Activated naive CD8-positive, alpha-beta T cell treated with anti-CD3 and anti-CD28 coated beads, Interleukin-2, amount 50 U/mL, for 16 hours (primary cell): ENCODE results near the gene OLIG1.

ENCODE experiments used
- DNase-seq: peaks from one replicate; pipeline ENCODE4 v3.0.0-alpha.2; 2020; ENCODE audit warnings: low read depth, low spot score

Gene OLIG1

DNA sequence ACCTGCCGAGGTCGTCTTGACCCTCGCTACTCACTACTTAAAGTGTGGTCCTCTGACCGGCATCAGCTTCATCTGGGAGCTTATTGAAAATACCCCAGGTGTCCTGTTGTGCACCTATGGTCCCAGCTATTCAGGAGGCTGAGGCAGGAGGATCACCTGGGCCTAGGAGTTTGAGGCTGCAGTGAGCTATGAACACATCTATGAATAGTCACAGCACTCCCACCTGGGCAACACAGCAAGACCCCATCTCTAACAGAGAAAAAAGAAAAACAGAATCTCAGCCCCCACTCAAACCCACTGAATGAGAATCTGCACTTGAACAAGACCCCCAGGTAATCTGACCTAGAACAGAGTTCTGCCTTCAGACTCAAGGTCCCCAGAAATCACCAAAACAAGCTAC is 8.7 kb upstream of the OLIG1 start:
- no peak for DNase-seq

DNA sequence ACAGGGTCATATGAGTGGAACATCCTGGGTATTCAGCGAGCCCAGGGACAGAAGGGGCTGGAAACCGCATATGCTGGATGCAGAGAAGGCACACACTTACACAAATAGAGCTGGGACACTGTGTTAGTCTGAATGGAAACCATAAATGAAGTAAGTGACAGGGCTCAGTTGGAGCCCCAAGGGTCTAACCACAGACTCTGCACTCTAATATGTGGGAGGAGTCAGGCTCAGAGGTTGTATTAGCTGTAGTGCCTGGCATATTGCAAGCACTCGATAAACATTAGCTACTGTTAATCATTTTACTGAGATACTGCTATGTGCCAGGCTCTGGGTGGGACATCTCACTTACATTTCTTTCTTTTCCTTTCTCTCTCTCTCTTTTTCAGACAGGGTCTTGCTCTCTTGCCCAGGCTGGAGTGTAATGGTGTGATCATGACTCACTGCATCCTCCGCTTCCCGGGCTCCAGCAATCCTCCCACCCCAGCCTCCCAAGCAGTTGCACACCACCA is 6.5 kb upstream of the OLIG1 start:
- DNase-seq: no peak

DNA sequence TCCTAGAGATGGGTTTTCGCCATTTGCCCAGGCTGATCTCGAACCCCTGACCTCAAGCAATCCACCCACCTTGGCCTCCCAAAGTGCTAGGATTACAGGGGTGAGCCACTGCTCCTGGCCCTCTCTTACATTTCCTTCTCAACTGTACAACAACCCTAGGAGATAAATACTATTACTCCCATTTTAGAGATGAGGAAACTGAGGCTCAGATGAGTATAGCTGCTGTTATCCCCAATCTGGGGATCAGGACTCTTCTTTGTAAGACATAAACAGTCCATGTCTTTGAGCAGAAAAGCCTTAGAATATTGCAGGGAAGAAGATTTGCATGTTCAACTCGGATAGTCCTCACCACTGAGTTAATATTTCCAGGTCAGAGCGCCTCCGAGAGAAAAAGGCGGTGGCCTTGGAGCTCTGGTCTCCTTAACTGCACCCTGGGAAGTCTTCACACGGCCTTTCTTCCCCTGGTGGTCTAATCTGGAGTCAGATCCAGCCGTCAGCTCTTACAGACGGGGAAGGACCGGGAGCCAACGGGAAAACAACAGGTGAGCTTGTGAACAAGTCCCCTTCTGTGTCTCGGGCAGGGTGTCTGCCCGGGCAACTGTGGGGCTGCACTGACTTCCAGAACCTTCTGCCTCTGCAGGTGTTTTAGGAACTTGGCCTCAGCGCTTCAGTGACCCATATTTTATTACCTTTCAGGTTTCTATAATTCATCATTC is 5.9 kb upstream of the OLIG1 start:
- no peak for DNase-seq

DNA sequence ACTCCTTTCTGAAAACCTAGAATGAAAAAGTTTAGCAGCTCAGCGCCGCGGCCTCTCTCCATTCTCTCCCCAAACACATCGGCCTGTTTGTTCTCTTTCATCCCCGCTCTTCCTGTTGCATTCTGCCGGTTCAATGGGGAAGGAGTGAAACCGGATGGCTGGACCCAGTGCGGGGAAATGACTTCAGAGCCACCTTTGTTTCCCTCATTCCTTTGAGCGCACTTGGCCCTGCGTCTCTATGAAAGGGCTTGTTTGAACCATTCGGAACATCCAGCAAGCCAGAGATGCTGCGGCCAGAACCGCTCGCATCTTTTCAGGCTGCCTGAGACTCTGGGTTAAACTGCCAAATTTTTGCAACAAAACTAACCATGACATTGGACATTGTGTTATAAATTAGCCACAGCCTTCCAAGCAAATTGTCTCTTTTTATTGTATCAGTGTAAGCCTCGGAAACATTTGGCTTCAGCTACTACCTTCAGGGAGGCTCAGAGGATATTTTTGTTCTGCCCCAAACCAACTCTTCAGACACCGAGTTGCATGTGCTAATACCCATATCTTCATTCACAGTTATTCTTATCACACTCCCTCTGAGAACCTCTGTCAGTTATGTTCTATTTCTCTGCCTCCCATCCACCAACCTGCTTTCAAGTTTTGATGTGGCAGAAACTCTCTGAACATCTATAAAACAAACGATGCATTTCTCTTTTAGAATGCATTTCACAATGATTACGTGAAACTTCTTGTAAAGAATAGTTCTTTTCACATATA is 5.1 kb upstream of the OLIG1 start:
- DNase-seq: no peak

DNA sequence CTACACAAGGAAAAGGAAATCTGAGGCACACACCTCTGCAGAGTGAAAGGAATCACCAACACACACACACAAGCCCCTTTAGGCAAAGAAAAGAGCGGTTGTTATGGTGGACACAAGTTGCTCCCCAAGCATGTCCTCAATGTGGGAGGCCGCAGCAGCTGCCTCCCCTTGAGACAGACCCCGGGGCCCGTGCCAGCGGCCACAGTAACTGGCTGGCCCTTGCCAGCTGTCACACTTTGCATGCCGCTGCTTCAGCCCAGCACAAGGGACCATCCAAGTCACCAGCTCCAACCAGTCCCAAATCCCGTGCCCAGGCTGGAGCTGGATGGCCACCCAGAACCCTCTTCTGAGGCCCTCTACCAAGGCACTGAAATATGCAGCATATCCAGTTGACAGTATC is 2.9 kb upstream of the OLIG1 start:
- DNase-seq: no peak

DNA sequence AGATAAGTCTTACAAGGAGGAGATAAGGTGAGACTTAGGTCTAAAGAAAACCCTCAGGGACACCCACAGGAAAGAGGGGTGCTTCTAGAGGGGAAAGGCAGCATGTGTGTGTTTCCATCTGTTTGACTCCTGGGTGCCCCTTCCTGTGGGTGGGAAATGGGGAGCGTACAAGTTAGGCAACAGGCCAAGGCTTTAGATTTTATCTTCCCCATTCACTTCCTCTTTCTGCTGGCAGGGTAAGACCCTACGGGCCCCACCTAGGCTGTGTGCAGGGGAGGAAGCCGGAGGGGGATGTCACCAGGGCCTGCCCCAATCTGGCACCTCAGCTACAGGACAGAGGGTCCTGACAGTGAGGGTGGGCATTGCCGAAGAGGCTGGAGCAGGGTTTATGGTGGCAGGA is 2.5 kb upstream of the OLIG1 start:
- DNase-seq: no peak

DNA sequence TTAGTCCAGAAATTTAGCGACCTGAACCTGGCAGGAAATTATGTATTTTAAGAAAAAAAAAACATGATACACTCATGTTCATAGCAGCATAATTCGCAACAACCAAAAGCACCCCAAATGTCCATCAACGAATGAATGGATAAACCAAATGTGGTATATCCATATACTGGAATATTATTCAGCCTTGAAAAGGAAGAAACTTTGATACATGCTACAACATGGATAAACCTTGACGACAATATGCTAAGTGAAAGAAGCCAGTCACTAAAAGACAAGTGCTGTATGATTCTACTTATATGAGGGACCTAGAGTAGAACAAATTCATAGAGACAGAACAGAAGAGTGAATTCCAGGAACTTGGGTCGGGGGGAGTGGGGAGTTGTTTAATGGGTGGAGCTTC is 698 bp upstream of the OLIG1 start:
- DNase-seq: no peak

DNA sequence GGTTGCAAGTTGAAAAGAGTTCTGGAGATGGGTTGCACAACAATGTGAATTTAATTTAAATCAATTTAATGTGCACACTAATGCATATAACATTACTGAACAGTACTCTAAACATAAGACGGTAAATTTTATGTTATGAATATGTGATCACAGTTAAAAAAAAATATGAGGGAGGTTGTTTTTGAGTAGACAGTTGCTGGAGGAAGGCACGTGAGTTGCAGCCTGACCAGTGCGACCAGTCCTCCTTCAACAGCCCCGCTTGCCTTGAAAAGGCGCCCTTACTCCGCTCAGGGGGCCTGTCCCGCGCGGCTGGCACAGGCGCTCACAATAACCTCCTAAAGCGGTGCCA is 322 bp upstream of the OLIG1 start:
- no peak for DNase-seq

DNA sequence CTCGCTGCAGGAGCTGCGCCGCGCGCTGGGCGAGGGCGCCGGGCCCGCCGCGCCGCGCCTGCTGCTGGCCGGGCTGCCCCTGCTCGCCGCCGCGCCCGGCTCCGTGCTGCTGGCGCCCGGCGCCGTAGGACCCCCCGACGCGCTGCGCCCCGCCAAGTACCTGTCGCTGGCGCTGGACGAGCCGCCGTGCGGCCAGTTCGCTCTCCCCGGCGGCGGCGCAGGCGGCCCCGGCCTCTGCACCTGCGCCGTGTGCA is 730 bp downstream of the OLIG1 start:
- no peak for DNase-seq

DNA sequence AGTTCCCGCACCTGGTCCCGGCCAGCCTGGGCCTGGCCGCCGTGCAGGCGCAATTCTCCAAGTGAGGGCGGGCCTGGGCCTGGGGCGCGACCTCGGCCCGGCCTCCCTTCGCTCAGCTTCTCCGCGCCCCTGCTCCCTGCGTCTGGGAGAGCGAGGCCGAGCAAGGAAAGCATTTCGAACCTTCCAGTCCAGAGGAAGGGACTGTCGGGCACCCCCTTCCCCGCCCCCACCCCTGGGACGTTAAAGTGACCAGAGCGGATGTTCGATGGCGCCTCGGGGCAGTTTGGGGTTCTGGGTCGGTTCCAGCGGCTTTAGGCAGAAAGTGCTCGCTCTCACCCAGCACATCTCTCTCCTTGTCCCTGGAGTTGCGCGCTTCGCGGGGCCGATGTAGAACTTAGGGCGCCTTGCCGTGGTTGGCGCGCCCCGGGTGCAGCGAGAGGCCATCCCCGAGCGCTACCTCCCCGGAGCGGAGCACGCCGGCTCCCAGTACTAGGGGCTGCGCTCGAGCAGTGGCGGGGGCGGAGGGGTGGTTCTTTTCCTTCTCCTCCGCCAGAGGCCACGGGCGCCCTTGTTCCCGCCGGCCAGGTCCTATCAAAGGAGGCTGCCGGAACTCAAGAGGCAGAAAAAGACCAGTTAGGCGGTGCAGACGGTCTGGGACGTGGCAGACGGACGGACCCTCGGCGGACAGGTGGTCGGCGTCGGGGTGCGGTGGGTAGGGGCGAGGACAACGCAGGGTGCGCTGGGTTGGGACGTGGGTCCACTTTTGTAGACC is 1.2 kb downstream of the OLIG1 start:
- DNase-seq: no peak

DNA sequence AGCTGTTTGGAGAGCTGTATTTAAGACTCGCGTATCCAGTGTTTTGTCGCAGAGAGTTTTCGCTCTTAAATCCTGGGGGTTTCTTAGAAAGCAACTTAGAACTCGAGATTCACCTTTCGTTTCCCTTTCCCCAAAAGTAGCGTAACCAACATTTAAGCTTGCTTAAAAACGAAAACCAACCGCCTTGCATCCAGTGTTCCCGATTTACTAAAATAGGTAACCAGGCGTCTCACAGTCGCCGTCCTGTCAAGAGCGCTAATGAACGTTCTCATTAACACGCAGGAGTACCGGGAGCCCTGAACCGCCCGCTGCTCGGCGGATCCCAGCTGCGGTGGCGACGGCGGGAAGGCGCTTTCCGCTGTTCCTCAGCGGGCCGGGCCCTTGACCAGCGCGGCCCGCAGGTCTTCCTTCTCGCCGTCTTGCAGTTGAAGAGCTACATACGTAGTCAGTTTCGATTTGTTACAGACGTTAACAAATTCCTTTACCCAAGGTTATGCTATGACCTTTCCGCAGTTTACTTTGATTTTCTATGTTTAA is 1.9 kb downstream of the OLIG1 start:
- no peak for DNase-seq

DNA sequence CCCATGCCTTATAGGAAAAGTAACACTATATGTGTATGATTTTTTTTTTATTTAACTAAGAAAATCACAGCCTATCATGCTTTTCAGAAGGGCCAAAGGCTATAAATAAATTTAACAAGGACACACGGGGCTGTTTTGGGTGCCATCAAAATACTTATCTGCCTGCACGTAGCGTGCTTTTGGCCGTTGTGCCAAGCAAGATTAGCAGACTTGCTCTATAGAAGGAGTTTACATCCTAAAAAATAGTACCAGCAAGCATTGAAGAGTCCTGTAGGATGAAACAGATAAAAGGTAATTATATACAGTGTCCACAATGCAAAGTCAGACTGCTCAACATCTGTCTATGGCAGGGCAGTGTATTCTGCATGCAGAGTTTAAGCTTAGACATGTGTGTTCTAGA is 3.7 kb downstream of the OLIG1 start:
- DNase-seq: no peak

DNA sequence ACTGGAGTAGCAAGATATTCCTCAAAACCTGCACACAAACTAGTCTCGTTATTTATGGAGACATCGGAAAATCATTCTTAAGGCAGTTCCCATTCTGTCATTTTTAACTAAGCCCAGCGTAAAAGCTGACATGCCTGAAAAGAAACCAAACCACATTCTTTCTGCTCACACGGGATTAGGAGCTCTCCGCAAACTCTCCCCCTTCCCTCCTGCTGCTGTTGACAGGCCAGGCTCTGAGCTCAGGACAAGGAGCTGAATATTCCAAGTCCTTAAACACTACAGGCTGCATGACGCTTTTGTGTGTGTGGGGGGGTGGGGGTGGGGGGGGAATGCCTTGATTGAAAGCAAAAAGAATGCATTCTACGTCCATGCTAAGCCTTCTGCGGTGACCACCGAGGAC is 5.2 kb downstream of the OLIG1 start:
- DNase-seq: no peak

DNA sequence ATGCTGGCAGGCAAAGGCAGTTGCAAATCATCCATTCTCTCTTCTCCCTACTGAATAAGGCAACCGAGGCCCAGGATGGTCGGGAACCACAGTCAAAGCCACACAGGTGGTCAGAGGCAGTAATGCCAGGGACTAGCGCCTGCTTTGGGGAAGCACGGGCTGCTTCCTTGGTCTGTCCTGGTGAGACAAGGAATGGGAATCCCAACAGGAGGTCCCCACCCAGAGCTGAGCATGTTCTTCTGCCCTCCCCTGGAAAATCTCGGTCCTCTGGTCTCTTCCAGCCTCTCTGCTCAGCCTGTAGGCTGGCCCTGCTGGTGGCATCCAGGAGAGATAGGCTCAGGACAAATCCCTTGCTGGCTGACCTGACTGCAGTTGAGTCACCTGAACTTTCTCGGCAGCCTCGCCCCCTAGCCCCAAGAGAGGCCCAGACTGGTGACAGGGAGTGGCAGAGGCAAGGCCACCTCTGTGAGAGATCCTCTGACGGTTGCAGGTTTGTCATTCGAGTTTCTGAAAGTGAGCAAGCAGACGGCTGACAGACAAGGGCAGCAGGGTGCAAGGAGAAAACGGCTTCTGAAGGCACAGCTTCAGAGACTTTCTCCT is 5.8 kb downstream of the OLIG1 start:
- no peak for DNase-seq

DNA sequence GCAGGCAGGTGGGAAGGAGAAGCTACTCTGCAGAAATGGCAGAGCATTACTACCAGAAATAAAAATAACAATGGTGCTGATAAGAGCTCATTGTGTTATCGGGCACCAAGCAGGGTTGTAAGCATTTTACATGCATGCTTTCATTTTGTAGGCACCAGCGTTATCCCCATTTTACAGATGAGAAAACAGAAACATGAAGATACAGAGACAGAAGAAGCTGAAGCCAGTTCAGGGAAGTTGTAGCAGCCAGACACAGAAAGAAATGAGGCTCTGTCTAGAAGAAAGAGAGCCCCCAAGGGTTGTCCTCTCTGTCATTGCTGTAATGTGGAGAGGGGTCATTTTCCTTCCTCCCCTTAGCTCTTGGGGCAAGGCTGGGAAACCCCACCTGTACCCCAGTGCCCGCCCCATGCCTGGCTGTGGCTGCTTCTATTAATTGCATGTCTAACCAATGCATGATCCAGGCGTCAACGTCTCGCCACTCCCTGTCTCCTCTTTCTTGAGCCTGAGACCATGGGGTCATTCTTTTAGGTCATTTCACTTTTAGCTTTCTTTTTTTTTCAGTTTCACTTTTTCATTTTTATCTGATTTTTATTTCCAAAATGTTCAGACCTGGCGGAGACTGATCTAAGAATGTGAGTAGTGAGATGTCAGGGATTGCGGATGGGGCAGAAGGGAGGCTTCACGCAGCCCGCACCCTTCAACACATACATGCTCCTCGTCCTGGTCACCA is 6.8 kb downstream of the OLIG1 start:
- DNase-seq: no peak

DNA sequence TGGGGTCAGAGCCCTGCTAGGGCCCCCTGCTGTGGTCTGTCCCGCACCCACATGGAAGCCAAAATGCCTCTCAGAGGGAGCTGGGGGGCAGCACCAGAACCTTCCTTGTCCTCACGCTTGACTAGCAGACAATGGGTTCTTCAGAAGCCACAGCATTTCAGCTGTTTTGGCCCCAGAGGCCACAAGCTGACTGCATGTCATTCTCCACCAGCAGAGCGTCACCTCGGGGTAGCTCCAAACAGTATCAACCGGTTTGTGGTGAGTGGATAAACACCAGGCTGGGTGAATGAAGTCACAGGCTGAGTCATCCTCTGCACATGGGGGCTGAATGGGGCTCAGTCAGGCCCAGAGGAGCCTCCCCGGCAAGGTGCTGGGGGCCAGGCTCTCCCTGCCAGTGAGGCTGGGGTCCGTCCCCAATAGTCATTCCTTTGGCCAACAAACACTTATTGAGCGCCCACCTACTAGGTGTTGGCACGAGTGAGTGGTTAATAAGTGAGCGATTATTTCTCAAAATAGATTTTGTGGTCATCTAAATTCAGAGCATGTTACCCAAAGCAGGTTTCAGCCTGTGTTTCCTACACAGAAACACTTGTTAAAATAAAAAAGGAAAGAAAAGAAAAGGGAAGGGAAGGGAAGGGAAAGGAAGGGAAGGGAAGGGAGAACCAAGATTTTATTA is 9.1 kb downstream of the OLIG1 start:
- DNase-seq: no peak

DNA sequence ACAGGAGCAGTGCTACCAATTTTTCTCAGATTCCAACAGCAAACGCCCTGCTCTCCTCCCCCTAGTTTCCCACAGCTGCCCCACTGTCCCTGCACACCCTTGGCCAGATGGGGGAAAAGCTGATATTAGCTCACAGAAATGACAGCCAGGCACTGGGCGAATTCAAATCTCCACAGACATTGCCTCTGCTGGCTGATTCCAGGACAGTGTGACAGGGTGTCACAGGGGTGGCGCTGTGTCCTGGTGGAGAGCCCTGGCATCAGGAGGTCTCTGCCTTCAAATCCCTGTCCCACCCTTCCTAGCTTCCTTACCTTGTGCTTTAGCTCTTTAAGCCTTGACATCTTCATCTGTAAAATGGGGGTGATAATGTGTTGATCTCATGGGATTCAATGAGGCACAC is 10.4 kb downstream of the OLIG1 start:
- no peak for DNase-seq

DNA sequence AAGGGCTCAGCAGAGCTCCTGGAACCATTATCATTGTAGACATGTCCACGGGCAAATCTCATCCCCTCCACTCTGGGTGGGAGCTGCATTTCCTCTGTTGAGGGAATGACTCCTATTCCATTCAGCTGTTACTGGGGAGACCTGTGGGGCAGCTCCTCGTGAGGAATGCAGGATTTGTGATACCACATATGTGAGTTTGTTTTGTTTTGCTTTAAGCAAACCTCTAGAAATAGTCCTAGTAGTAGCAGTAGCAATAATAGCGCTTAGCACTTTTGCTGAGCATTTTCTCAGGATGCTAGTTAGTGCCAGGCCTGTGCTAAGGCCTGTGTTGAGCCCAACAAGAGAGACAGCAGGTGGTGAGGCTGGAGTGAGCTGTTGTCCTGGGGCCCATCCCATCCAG is 10.8 kb downstream of the OLIG1 start:
- DNase-seq: no peak

DNA sequence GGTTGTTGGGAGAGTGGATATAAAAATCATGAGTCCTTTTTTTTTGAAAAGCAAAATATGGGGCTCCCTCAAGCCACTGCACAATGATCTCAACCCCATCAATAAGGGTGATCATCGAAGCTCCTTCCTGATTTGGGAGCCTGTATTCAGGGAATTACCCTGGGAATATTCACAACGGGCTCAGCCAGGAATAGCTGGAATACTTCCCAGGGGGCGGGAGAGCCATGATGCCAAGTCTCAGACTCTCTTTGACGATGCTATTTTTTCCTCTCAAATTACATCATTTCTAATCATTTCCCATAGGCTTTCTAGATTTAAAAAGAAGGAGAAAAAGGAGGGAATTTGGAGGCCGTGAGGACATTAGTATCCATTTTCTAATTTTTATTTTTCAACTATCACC is 18.4 kb downstream of the OLIG1 start:
- no peak for DNase-seq

DNA sequence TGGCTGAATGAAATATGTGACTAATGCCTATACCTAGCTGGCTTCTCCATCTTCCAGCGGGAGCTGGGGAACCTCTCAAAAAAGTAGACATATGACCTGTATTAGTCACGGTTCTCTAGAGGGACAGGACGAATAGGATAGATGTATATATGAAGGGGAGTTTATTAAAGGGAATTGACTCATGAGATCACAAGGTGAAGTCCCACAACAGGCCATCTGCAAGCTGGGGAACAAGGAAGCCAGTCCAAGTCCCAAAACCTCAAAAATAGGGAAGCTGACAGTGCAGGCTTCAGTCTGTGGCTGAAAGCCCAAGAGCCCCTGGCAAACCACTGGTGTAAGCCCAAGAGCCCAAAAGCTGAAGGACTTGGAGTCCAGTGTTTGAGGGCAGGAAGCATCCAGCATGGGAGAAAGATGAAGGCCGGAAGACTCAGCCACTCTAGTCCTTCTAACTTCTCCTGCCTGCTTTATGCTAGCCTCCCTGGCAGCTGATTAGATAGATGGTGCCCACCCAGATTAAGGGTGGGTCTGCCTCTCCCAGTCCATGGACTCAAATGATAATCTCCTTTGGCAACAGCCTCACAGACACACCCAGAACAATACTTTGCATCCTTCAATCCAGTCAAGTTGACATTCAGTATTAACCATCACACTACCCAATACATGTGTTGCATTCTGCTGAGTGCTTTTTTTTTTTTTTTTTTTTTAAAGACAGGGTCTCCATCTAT is 19.6 kb downstream of the OLIG1 start:
- DNase-seq: no peak
